MM.1S (cell line): ENCODE measurements around the gene DBN1.

Source experiments
- DNase-seq: peaks from one replicate; pipeline ENCODE4 v3.0.0-alpha.2; 2015
- H2AFZ ChIP-seq: fragments of 300-600 bp; sonication (generic); 2 replicates; pipeline ENCODE4 v1.6.0; 2016; ENCODE audit warnings: antibody characterized with exemption, low read length
- H3F3A ChIP-seq: fragments of 300-600 bp; sonication (generic); 2 replicates; pipeline ENCODE4 v1.6.1; 2016; ENCODE audit warnings: mild to moderate bottlenecking, antibody characterized with exemption, low read length, moderate library complexity, mixed read lengths; ENCODE audit not compliant: insufficient read depth
- H3K27ac ChIP-seq: fragments of 300-600 bp; sonication (generic); 2 replicates; pipeline ENCODE4 v1.5.1; 2016; ENCODE audit warnings: mild to moderate bottlenecking, low read length
- H3K27me3 ChIP-seq: fragments of 300-600 bp; sonication (generic); replicated peaks from 2 replicates; pipeline ENCODE4 v1.6.0; 2016; ENCODE audit warnings: low read length; ENCODE audit not compliant: insufficient read depth
- H3K36me3 ChIP-seq: fragments of 300-600 bp; sonication (generic); replicated peaks from 2 replicates; pipeline ENCODE4 v1.6.1; 2016; ENCODE audit warnings: mild to moderate bottlenecking, low read length, mixed read lengths; ENCODE audit not compliant: insufficient read depth
- H3K4me1 ChIP-seq: fragments of 300-600 bp; sonication (generic); 2 replicates; pipeline ENCODE4 v1.6.1; 2016; ENCODE audit warnings: low read length, mixed read lengths
- H3K4me2 ChIP-seq: fragments of 300-600 bp; sonication (generic); 2 replicates; pipeline ENCODE4 v1.6.0; 2016; ENCODE audit warnings: low read depth, low read length
- H3K4me3 ChIP-seq: fragments of 300-600 bp; sonication (generic); 2 replicates; pipeline ENCODE4 v1.5.1; 2016; ENCODE audit warnings: low read length, mixed read lengths
- H3K79me2 ChIP-seq: fragments of 300-600 bp; sonication (generic); 2 replicates; pipeline ENCODE4 v1.6.1; 2016; ENCODE audit warnings: mixed run types, low read length, mixed read lengths
- H3K9ac ChIP-seq: fragments of 300-600 bp; sonication (generic); 2 replicates; pipeline ENCODE4 v1.6.1; 2016; ENCODE audit warnings: low read length, mixed read lengths
- H3K9me2 ChIP-seq: fragments of 300-600 bp; sonication (generic); replicated peaks from 2 replicates; pipeline ENCODE4 v1.6.1; 2016; ENCODE audit warnings: mild to moderate bottlenecking, low read length, mixed read lengths; ENCODE audit not compliant: insufficient read depth
- H3K9me3 ChIP-seq: fragments of 300-600 bp; sonication (generic); replicated peaks from 2 replicates; pipeline ENCODE4 v1.6.1; 2016; ENCODE audit warnings: mild to moderate bottlenecking, low read length, mixed read lengths; ENCODE audit not compliant: insufficient read depth
- H4K20me1 ChIP-seq: fragments of 300-600 bp; sonication (generic); 2 replicates; pipeline ENCODE4 v1.6.1; 2016; ENCODE audit warnings: mild to moderate bottlenecking, low read length, moderate library complexity, mixed read lengths; ENCODE audit not compliant: insufficient read depth
- EZH2 ChIP-seq: fragments of 300-600 bp; sonication (generic); optimal IDR thresholded peaks from 2 replicates; pipeline ENCODE3; 2017; ENCODE audit warnings: low read depth, mild to moderate bottlenecking, antibody characterized with exemption, low read length, mixed read lengths
- EZH2phosphoT487 ChIP-seq: fragments of 300-600 bp; sonication (generic); IDR thresholded peaks from 2 replicates; pipeline ENCODE4 v1.6.1; 2018; ENCODE audit warnings: antibody characterized with exemption, low read length
- TF ChIP-seq, protein P1 (sequence below): fragments of 300-600 bp; sonication (generic); IDR thresholded peaks from 2 replicates; pipeline ENCODE4 v1.5.1; 2016; ENCODE audit warnings: antibody characterized with exemption, low read length, mixed read lengths

Gene DBN1

DNA sequence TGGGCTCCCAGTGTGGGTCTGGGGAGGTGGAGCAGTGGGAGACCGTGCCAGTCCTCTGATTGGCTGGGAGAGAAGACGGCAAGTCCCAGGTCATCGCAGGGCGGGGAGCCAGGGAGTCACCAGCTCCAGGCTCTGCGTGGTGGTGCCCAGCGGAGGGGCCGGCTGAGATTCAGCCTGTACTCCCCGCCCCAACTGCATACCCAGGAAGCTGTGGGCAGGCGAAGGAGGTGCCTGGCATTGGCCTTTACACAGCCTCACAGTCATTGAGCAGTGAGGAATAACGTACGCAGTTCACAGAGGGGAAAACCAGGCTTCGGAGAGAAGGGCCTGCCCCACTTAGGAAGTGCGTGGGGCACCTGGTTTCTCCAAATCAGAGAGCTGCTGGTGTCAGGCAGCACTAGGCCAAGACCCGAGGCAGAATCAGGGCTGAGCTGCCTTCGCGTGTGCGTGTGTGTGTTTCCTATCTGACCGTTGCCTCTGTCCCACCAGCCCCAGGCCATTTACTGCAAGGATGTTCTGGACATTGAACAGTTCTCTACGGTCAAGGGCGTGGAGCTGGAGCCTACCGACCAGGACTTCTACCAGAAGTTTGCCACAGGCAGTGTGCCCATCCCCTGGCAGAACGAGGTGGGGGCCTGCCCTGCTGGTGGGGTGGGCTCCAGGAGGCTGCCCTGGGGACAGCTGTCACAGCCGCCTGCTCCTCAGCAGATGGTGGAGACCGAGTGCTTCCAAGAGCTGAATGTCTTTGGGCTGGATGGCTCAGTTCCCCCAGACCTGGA lies 33.0 kb downstream of the DBN1 start:
- Histone ChIP-seq H3K27ac (no peak overlapping the region), H3K9ac (no peak overlapping the region)

DNA sequence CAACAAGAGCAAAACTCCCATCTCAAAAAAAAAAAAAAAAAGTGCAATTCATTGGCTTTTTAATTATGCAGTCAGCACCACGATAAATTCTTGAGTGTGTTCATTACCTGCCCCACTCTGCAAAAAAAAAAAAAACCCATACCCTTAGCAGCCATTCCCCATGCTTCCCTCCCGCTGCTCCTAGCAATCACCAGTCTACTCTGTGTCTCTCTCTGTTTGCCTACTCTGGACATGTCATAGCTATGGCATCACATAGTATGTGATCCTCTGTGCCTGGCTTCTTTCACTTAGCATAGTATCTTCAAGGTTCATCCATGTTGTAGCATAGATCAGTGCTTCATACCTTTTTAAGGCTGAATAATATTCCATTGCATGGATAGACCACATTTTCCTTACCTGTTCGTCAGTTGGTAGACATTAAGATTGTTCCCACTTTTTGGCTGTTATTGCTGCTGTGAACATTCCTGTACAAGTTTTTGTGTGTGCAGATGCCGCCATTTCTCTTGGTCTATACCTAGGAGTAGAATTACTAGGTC lies 33.8 kb downstream of the DBN1 start:
- Histone ChIP-seq H3K27me3 (no peaks in the 10 kb centered on the region), H3K4me2 (no peak overlapping the region), H3K4me3 (no peak overlapping the region), H2AFZ (no peak overlapping the region), H3K9me3 (no peaks in the 10 kb centered on the region), H3K4me1 (peaks cover 23% of the 10 kb centered on the region), H3K36me3 (peaks cover 4% of the 10 kb centered on the region), H3K9me2 (no peaks in the 10 kb centered on the region), H3K9ac (no peak overlapping the region), H4K20me1 (no peaks in the 10 kb centered on the region), H3F3A (peaks cover 17% of the 10 kb centered on the region), H3K27ac (no peak overlapping the region), H3K79me2 (peaks cover 18% of the 10 kb centered on the region)
- no peak for DNase-seq
- TF ChIP-seq, protein P1, sequence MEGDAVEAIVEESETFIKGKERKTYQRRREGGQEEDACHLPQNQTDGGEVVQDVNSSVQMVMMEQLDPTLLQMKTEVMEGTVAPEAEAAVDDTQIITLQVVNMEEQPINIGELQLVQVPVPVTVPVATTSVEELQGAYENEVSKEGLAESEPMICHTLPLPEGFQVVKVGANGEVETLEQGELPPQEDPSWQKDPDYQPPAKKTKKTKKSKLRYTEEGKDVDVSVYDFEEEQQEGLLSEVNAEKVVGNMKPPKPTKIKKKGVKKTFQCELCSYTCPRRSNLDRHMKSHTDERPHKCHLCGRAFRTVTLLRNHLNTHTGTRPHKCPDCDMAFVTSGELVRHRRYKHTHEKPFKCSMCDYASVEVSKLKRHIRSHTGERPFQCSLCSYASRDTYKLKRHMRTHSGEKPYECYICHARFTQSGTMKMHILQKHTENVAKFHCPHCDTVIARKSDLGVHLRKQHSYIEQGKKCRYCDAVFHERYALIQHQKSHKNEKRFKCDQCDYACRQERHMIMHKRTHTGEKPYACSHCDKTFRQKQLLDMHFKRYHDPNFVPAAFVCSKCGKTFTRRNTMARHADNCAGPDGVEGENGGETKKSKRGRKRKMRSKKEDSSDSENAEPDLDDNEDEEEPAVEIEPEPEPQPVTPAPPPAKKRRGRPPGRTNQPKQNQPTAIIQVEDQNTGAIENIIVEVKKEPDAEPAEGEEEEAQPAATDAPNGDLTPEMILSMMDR = no peak
- TF ChIP-seq EZH2 (no peak), EZH2phosphoT487 (no peak)

More for the DNA sequence above, 33.0 kb downstream of the DBN1 start:
- no peaks in the 10 kb centered on the region for H3K9me2 ChIP-seq
- no peak for TF ChIP-seq EZH2
- TF ChIP-seq EZH2phosphoT487 = no peak
- TF ChIP-seq, protein P1 = no peak
- H3K9me3 ChIP-seq = no peaks in the 10 kb centered on the region
- H2AFZ ChIP-seq = no peak overlapping the region
- no peaks in the 10 kb centered on the region for H4K20me1 ChIP-seq
- peaks cover 25% of the 10 kb centered on the region for H3F3A ChIP-seq
- H3K79me2 ChIP-seq = peaks cover 14% of the 10 kb centered on the region
- no peak overlapping the region for H3K4me3 ChIP-seq
- H3K36me3 ChIP-seq = peaks cover 4% of the 10 kb centered on the region
- peaks cover 31% of the 10 kb centered on the region for H3K4me1 ChIP-seq
- DNase-seq = no peak
- no peak overlapping the region for H3K4me2 ChIP-seq
- no peaks in the 10 kb centered on the region for H3K27me3 ChIP-seq

DNA sequence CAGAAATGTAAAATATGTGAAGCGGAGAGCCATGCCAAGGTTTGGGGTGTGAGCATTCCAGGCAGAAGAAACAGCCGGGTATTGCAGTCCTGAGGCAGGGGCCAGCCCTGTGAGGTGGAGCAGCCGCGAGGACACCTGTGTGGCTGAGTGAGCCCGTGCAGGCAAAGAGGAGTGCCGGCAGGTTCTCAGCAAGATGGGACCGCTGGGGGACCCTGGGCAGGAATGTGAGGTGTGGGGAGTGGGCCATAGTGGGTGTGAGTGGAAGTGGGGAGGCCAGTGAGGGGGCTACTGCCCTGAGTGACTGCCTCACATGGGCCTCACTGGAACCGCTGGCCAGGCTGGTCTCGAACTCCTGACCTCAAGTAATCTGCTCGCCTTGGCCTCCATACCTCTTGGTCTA lies 35.0 kb downstream of the DBN1 start:
- no peak overlapping the region for H3K4me2 ChIP-seq
- no peak overlapping the region for H3K9ac ChIP-seq
- no peak overlapping the region for H3K27ac ChIP-seq
- H3F3A ChIP-seq = peaks cover 6% of the 10 kb centered on the region
- H3K79me2 ChIP-seq = peaks cover 25% of the 10 kb centered on the region
- H3K9me3 ChIP-seq = no peaks in the 10 kb centered on the region
- no peak overlapping the region for H3K4me3 ChIP-seq
- no peaks in the 10 kb centered on the region for H4K20me1 ChIP-seq
- TF ChIP-seq EZH2 (no peak), EZH2phosphoT487 (no peak)
- TF ChIP-seq, protein P1 = no peak
- H3K27me3 ChIP-seq = no peaks in the 10 kb centered on the region
- H3K36me3 ChIP-seq = peaks cover 11% of the 10 kb centered on the region
- 0 out of 2 replicates have a peak, but pooled peaks cover 12% of the 10 kb centered on the region for H3K4me1 ChIP-seq
- no peak for DNase-seq
- H2AFZ ChIP-seq = no peak overlapping the region
- no peaks in the 10 kb centered on the region for H3K9me2 ChIP-seq
